Stimulated activated naive CD8-positive, alpha-beta T cell treated with anti-CD3 and anti-CD28 coated beads, Interleukin-15, Interleukin-2, amounts not matched to agents 100 ng/mL and 50 ng/mL, for 24 hours (primary cell): Measurements from ENCODE around the gene MSI2.
A peak's percentile ranks its signal among the peaks of the same experiment; 100 is the strongest.
"Not testable (repeated sequence)": the region's sequence is repeated elsewhere in the genome, so short reads cannot be mapped to it uniquely, and the experiment has no call there.

Source experiments
- H3K27ac Mint-ChIP-seq: one replicate; pipeline ENCODE4 v1.8.0; 2021; ENCODE audit warnings: mild to moderate bottlenecking, mixed read lengths
- H3K27me3 Mint-ChIP-seq: one replicate; pipeline ENCODE4 v1.8.0; 2021; ENCODE audit warnings: mixed read lengths
- H3K36me3 Mint-ChIP-seq: one replicate; pipeline ENCODE4 v1.8.0; 2021; ENCODE audit warnings: low read depth, mixed read lengths
- H3K4me1 Mint-ChIP-seq: one replicate; pipeline ENCODE4 v1.8.0; 2021; ENCODE audit warnings: low read depth, mixed read lengths
- H3K4me3 Mint-ChIP-seq: one replicate; pipeline ENCODE4 v1.8.0; 2021; ENCODE audit warnings: mild to moderate bottlenecking, mixed read lengths
- H3K9me3 Mint-ChIP-seq: one replicate; pipeline ENCODE4 v1.8.0; 2021; ENCODE audit warnings: mixed read lengths

MSI2 gene

DNA sequence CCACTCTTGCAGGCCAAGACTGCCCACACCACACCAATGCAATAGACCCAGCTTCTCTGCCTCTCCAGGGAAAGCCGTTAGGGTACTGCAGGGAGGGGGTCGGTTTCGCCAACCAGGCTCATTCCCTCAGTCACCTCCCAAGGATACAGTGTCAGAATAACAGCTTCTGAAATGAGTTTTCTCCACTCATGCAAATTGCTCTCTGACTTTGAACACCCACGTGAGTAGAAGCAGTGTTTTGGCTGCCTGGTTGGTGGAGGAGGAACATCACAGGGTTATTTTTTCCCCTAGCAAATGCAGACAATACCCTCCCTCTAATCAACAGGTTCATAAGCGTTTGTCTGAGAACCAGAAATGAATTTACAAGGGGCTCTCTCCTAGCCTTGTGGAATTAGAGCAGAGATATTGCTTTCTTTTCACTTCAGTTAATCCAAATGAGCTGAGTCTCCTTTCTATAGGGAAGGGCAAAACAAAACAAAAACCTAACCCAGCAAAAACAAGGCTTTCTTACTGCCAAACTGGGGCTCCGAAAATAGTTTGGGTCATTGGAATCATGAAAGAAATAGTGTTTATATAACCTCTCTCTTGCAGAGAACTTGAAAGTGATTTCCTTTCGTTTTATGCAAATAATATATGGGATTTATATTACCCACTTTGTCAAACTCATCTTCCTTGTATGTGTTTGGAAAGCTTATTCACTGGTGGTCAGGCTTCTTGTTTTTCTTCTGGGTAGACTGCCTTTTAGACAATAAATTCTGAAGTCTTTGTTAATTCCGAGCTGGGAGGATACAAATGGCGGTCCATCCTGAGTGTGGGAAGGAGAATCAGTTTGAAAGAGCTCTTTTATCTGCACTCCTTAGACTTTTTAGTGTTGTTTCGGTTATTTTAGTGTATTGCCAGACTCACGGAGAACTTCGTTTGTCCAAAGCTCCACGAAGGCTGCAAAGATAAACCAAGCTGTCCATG, 229.9 kb downstream of the MSI2 start:
- H3K27me3 Mint-ChIP-seq = no peaks in the 10 kb centered on the region
- H3K4me1 Mint-ChIP-seq = peaks cover 53% of the 10 kb centered on the region
- H3K9me3 Mint-ChIP-seq = no peaks in the 10 kb centered on the region
- no peak overlapping the region for H3K27ac Mint-ChIP-seq
- no peak overlapping the region for H3K4me3 Mint-ChIP-seq
- no peaks in the 10 kb centered on the region for H3K36me3 Mint-ChIP-seq

GRCh38 chr17:57486882-57487301, 230.6 kb downstream of the MSI2 start:
- Mint-ChIP-seq H3K27ac (no peak overlapping the region), H3K27me3 (no peaks in the 10 kb centered on the region), H3K9me3 (no peaks in the 10 kb centered on the region), H3K4me1 (peaks cover 47% of the 10 kb centered on the region), H3K36me3 (no peaks in the 10 kb centered on the region), H3K4me3 (no peak overlapping the region)

GRCh38 chr17:57487573-57487972, 231.2 kb downstream of the MSI2 start:
- Mint-ChIP-seq H3K36me3 (no peaks in the 10 kb centered on the region), H3K27ac (peak overlapping the region; percentile 32), H3K9me3 (no peaks in the 10 kb centered on the region), H3K27me3 (no peaks in the 10 kb centered on the region), H3K4me1 (peaks cover 47% of the 10 kb centered on the region), H3K4me3 (no peak overlapping the region)

- peaks cover 45% of the 10 kb centered on the region for H3K4me1 Mint-ChIP-seq
These were observed 232.5 kb downstream of the MSI2 start for GRCh38 chr17:57488856-57489255.

DNA sequence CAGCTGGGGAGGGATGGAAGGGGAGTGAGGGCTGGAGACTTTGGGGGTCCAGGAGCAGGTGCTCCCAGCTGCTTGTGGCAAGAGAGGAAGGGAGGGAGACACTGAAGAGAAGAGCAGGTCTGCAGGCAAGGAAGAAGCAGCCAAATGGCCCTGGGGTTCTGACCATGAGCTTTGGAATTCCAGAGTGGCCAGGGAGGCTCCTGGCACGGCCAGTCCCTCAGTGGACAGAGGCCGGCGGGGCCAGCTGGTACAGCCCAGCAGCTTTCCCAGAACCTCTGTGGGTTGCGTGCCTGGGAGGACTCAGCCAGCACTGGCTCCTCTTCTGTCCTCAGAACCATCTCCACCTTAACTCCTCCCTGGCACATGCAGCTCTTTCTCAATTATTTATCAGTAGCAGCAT, 233.0 kb downstream of the MSI2 start:
- H3K9me3 Mint-ChIP-seq = no peaks in the 10 kb centered on the region
- peak overlapping the region; percentile 43 for H3K27ac Mint-ChIP-seq
- H3K36me3 Mint-ChIP-seq = no peaks in the 10 kb centered on the region
- no peaks in the 10 kb centered on the region for H3K27me3 Mint-ChIP-seq
- no peak overlapping the region for H3K4me3 Mint-ChIP-seq
- H3K4me1 Mint-ChIP-seq = peaks cover 41% of the 10 kb centered on the region

More at GRCh38 chr17:57488856-57489255, 232.5 kb downstream of the MSI2 start:
- peak overlapping the region; percentile 43 for H3K27ac Mint-ChIP-seq
- H3K9me3 Mint-ChIP-seq = no peaks in the 10 kb centered on the region
- no peaks in the 10 kb centered on the region for H3K36me3 Mint-ChIP-seq
- H3K27me3 Mint-ChIP-seq = no peaks in the 10 kb centered on the region
- no peak overlapping the region for H3K4me3 Mint-ChIP-seq

DNA sequence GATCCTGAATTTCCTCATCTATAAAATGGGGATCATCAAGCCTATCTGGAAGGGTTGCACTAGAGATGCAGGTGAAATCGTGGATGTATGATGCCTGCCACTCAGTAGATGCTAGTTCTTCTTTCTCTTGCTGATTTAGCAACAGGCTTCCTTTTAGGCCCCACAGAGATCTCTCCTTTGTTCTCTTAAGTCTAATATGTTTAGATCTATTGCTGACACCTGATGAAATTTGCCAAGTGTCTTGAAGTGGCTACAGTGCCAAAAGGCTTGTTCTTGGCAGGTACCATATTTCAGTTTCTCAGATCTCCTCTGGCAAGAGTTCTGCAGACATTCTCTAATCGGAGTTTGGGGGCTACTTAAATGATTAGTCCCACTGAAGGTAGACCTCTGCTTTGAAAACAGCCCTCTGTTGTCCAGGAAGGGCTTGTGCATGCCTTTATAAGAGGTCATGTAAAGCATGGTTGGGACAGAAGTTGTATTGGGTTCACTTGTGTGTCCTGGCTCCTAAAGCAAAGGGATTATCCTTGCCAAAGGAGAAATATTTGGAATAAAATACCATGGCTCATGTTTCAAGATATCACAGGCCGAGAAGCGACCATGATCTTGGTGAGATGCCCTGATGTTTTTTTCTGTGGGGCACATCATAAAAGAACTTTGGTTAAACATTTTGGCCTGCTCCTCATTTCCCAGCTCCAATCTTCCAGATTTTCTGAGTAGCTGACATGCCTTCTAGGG, 234.0 kb downstream of the MSI2 start:
- Mint-ChIP-seq H3K36me3 (no peaks in the 10 kb centered on the region), H3K27me3 (no peaks in the 10 kb centered on the region), H3K4me1 (peaks cover 31% of the 10 kb centered on the region), H3K9me3 (no peaks in the 10 kb centered on the region), H3K27ac (no peak overlapping the region), H3K4me3 (no peak overlapping the region)

GRCh38 chr17:57490890-57491289, 234.6 kb downstream of the MSI2 start:
- Mint-ChIP-seq H3K4me1 (peaks cover 25% of the 10 kb centered on the region), H3K9me3 (no peaks in the 10 kb centered on the region), H3K27ac (no peak overlapping the region), H3K27me3 (no peaks in the 10 kb centered on the region), H3K4me3 (no peak overlapping the region), H3K36me3 (no peaks in the 10 kb centered on the region)

DNA sequence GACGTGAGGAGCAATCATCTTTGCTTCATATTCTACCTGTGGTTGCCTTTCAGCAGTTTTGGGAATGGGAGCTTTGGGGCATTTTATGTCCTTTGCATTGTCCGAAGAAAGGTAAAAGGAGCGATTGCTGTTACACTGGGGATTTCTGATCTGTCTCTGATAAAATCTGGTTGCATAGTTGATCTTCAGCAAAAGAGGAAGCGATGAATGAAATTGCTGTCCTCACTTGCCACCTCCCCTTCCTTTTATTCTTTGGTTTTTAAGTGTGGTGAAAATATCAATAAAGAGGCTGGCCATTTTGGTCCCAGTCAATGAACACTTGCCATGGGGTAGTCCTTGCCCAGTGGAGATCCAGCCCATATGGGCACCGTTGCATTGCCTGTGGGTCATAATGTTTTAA, 236.8 kb downstream of the MSI2 start:
- Mint-ChIP-seq H3K9me3 (no peaks in the 10 kb centered on the region), H3K4me1 (peaks cover 19% of the 10 kb centered on the region), H3K36me3 (no peaks in the 10 kb centered on the region), H3K4me3 (no peak overlapping the region), H3K27me3 (no peaks in the 10 kb centered on the region), H3K27ac (peak overlapping the region; percentile 1)

DNA sequence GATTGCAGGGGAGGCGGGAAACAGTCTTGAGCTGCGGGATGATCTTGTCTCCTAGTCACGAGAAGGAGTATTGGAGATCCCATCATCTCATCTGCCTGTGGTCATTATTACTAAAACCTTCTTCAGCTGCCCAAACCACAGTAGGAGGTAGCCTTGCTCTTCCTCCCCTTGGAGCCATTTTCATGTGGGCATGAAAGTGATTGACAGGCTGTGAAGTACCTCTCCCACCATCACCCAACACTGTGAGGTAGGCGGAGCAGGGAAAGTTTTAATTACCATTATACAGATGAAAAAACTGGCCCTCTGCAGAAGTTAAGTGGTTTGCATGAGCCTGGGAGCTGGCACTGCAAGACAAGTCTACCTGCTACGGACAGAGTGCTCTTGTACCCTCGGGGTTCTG, 237.3 kb downstream of the MSI2 start:
- no peaks in the 10 kb centered on the region for H3K9me3 Mint-ChIP-seq
- H3K27me3 Mint-ChIP-seq = no peaks in the 10 kb centered on the region
- no peaks in the 10 kb centered on the region for H3K36me3 Mint-ChIP-seq
- H3K4me1 Mint-ChIP-seq = peaks cover 24% of the 10 kb centered on the region
- peak overlapping the region; percentile 1 for H3K27ac Mint-ChIP-seq
- H3K4me3 Mint-ChIP-seq = no peak overlapping the region

DNA sequence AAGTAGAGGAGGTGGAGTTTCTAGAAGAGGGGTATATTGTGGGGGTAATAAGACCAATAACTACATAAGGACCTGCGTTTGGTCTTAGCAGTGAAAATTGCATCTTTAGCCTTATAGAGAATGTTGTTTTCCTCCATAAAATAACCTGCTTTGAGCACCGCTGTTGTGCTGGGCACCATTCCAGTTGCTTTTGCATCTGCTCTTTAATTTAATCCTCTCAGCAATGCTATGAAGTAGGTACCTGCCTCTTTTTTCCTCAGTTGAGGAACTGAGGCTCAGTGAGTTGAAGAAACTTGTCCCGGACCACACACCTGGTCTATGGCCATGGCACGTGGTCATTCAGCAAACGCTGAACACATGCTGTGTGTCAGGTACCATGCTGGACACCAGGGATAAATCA, 238.1 kb downstream of the MSI2 start:
- Mint-ChIP-seq H3K27ac (peak overlapping the region; percentile 6), H3K4me1 (peaks cover 32% of the 10 kb centered on the region), H3K27me3 (no peaks in the 10 kb centered on the region), H3K4me3 (no peak overlapping the region), H3K9me3 (no peaks in the 10 kb centered on the region), H3K36me3 (no peaks in the 10 kb centered on the region)

DNA sequence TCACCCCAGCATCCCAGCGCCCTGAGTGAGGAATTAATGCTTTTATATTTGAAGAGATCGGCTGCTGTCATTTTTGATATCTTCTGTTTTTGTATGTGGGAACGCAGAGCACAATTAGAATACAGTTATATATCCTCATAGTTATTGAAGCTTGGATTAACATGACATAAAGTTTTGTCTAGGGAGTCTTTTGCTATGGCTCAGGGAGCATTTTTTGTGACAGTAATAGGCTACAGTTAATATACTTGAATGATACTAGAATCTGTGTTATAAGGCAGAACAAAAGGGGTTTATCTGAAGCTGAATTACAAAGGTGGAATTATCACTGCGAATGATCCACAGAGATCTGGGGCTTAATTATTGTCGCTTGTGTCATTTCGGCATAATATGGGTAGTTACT, 239.4 kb downstream of the MSI2 start:
- H3K36me3 Mint-ChIP-seq = peaks cover 5% of the 10 kb centered on the region
- H3K27me3 Mint-ChIP-seq = no peaks in the 10 kb centered on the region
- no peaks in the 10 kb centered on the region for H3K9me3 Mint-ChIP-seq
- H3K4me3 Mint-ChIP-seq = no peak overlapping the region
- H3K4me1 Mint-ChIP-seq = peaks cover 42% of the 10 kb centered on the region
- no peak overlapping the region for H3K27ac Mint-ChIP-seq

GRCh38 chr17:57496382-57496781, 240.1 kb downstream of the MSI2 start:
- peaks cover 42% of the 10 kb centered on the region for H3K4me1 Mint-ChIP-seq
- no peak overlapping the region for H3K27ac Mint-ChIP-seq
- peaks cover 5% of the 10 kb centered on the region for H3K36me3 Mint-ChIP-seq
- H3K4me3 Mint-ChIP-seq = no peak overlapping the region
- H3K9me3 Mint-ChIP-seq = no peaks in the 10 kb centered on the region
- no peaks in the 10 kb centered on the region for H3K27me3 Mint-ChIP-seq

GRCh38 chr17:57498443-57498842, 242.1 kb downstream of the MSI2 start:
- H3K4me3 Mint-ChIP-seq = no peak overlapping the region
- H3K36me3 Mint-ChIP-seq = peaks cover 5% of the 10 kb centered on the region
- H3K9me3 Mint-ChIP-seq = no peaks in the 10 kb centered on the region
- no peaks in the 10 kb centered on the region for H3K27me3 Mint-ChIP-seq
- H3K27ac Mint-ChIP-seq = no peak overlapping the region
- peaks cover 37% of the 10 kb centered on the region for H3K4me1 Mint-ChIP-seq

DNA sequence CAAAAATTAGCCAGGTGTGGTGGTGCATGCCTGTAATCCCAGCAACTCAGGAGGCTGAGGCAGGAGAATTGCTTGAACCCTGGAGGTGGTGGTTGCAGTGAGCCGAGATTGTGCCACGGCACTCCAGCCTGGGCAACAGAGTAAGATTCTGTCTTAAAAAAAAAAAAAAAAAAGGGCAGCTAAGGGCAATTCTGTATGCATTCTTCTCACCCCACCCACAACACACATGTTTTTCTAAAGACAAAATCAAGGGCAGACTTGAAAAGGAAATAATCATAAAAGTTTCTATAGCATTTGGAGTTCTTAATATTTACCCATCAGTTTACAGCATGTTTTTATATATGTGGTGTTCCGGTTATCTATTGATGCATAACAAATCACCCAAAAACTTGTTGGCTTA, 242.9 kb downstream of the MSI2 start:
- not testable (repeated sequence) for H3K36me3 Mint-ChIP-seq, H3K27me3 Mint-ChIP-seq, H3K9me3 Mint-ChIP-seq, H3K4me3 Mint-ChIP-seq
- H3K27ac Mint-ChIP-seq = peak overlapping the region; percentile 89
- peaks cover 36% of the 10 kb centered on the region for H3K4me1 Mint-ChIP-seq

DNA sequence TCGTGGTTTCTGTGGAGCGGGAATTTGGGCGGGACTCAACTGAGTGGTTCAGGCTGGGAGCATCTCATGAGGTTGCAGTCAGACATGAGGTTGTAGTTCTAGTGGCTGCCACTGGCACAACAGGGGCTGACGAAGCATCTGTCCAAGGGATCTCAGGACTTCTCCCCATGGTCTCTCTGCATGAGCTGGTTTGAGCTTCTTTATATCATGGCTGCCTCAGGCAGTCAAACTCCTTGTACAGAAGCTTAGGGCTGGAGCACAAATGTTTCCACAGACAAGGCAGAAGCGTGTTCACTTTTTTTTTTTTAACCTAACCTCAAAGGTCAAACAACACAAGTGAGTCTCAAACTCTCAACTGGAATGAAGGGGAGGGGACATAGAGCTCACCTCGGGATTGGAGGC, 243.3 kb downstream of the MSI2 start:
- peaks cover 5% of the 10 kb centered on the region for H3K36me3 Mint-ChIP-seq

More for the DNA sequence above, 243.3 kb downstream of the MSI2 start:
- H3K9me3 Mint-ChIP-seq = no peaks in the 10 kb centered on the region
- peaks cover 36% of the 10 kb centered on the region for H3K4me1 Mint-ChIP-seq
- H3K27me3 Mint-ChIP-seq = no peaks in the 10 kb centered on the region
- peak overlapping the region; percentile 50 for H3K4me3 Mint-ChIP-seq
- peak overlapping the region; percentile 89 for H3K27ac Mint-ChIP-seq
